HUES64 (cell line): Measurements from ENCODE around the gene TMEM52.

Experiments used
- H3K27ac ChIP-seq: 2 replicates; pipeline ENCODE4 v1.7.0; 2013; ENCODE audit warnings: low read depth, low read length, inconsistent platforms
- H3K27me3 ChIP-seq: 2 replicates; pipeline ENCODE4 v1.6.1; 2013; ENCODE audit warnings: mild to moderate bottlenecking, low read length; ENCODE audit not compliant: insufficient read depth
- H3K36me3 ChIP-seq: 2 replicates; pipeline ENCODE4 v1.6.1; 2013; ENCODE audit warnings: mild to moderate bottlenecking, low read length; ENCODE audit not compliant: insufficient read depth
- H3K4me1 ChIP-seq: 2 replicates; pipeline ENCODE4 v1.6.1; 2013; ENCODE audit warnings: mild to moderate bottlenecking, low read length, moderate library complexity; ENCODE audit not compliant: insufficient read depth
- H3K4me3 ChIP-seq: 2 replicates; pipeline ENCODE4 v1.5.1; 2013; ENCODE audit warnings: mild to moderate bottlenecking, low read length, moderate library complexity
- H3K9ac ChIP-seq: 2 replicates; pipeline ENCODE4 v1.6.1; 2013; ENCODE audit warnings: mild to moderate bottlenecking, low read depth, low read length
- H3K9me3 ChIP-seq: 2 replicates; pipeline ENCODE4 v1.6.1; 2013; ENCODE audit warnings: low read depth, low read length; ENCODE audit not compliant: insufficient read depth
- WGBS: fragments of 150-250, 120-280 bp; methylation state at CpG from one replicate; pipeline ENCODE4 v1.1.7; 2013; ENCODE audit warnings: missing lambda C conversion rate; 5-methylcytosine and 5-hydroxymethylcytosine counted together

TMEM52 gene

GRCh38 chr1:1958071-1958541 lies 39.0 kb upstream of the TMEM52 start:
- Histone ChIP-seq H3K9me3 (no peaks in the 10 kb centered on the region), H3K4me3 (no peak overlapping the region), H3K9ac (no peak overlapping the region), H3K27me3 (no peaks in the 10 kb centered on the region), H3K27ac (no peak overlapping the region), H3K36me3 (no peaks in the 10 kb centered on the region), H3K4me1 (peaks cover 14% of the 10 kb centered on the region)
- 93% methylated on average over 29 of the region's 29 CpGs for WGBS

- WGBS = 86% methylated on average over 22 of the region's 22 CpGs
- H3K9ac ChIP-seq = no peak overlapping the region
- H3K4me3 ChIP-seq = no peak overlapping the region
- no peaks in the 10 kb centered on the region for H3K27me3 ChIP-seq
- H3K36me3 ChIP-seq = no peaks in the 10 kb centered on the region
- H3K27ac ChIP-seq = no peak overlapping the region
- peaks cover 14% of the 10 kb centered on the region for H3K4me1 ChIP-seq
- no peaks in the 10 kb centered on the region for H3K9me3 ChIP-seq
Observed at GRCh38 chr1:1957533-1957961, 38.5 kb upstream of the TMEM52 start.

- peaks cover 14% of the 10 kb centered on the region for H3K4me1 ChIP-seq
- H3K4me3 ChIP-seq = no peak overlapping the region
- no peak overlapping the region for H3K9ac ChIP-seq
- 92% methylated on average over 38 of the region's 38 CpGs for WGBS
- H3K9me3 ChIP-seq = no peaks in the 10 kb centered on the region
- H3K27ac ChIP-seq = no peak overlapping the region
- no peaks in the 10 kb centered on the region for H3K36me3 ChIP-seq
- H3K27me3 ChIP-seq = no peaks in the 10 kb centered on the region
Observed at GRCh38 chr1:1956586-1957532, 37.8 kb upstream of the TMEM52 start.

- Histone ChIP-seq H3K9me3 (no peaks in the 10 kb centered on the region), H3K4me3 (no peak overlapping the region), H3K27ac (no peak overlapping the region), H3K4me1 (peaks cover 10% of the 10 kb centered on the region), H3K36me3 (no peaks in the 10 kb centered on the region), H3K27me3 (no peaks in the 10 kb centered on the region), H3K9ac (no peak overlapping the region)
- 89% methylated on average over 7 of the region's 7 CpGs for WGBS
Observed at GRCh38 chr1:1956101-1956500, 37.0 kb upstream of the TMEM52 start.

- H3K4me3 ChIP-seq = no peak overlapping the region
- H3K4me1 ChIP-seq = peaks cover 5% of the 10 kb centered on the region
- no peaks in the 10 kb centered on the region for H3K36me3 ChIP-seq
- WGBS = 70% methylated on average over 14 of the region's 14 CpGs
- no peak overlapping the region for H3K27ac ChIP-seq
- H3K27me3 ChIP-seq = no peaks in the 10 kb centered on the region
- no peak overlapping the region for H3K9ac ChIP-seq
- H3K9me3 ChIP-seq = no peaks in the 10 kb centered on the region
Observed at GRCh38 chr1:1955621-1956094, 36.6 kb upstream of the TMEM52 start.

- H3K4me3 ChIP-seq = no peak overlapping the region
- 88% methylated on average over 46 of the region's 46 CpGs for WGBS
- H3K9me3 ChIP-seq = no peaks in the 10 kb centered on the region
- H3K27me3 ChIP-seq = no peaks in the 10 kb centered on the region
- no peak overlapping the region for H3K27ac ChIP-seq
- no peaks in the 10 kb centered on the region for H3K36me3 ChIP-seq
- H3K9ac ChIP-seq = no peak overlapping the region
- H3K4me1 ChIP-seq = no peaks in the 10 kb centered on the region
Observed at GRCh38 chr1:1954831-1955441, 35.9 kb upstream of the TMEM52 start.

GRCh38 chr1:1954015-1954414 lies 34.9 kb upstream of the TMEM52 start:
- no peaks in the 10 kb centered on the region for H3K27me3 ChIP-seq
- no peaks in the 10 kb centered on the region for H3K4me1 ChIP-seq
- no peak overlapping the region for H3K9ac ChIP-seq
- H3K9me3 ChIP-seq = no peaks in the 10 kb centered on the region
- H3K27ac ChIP-seq = no peak overlapping the region
- 92% methylated on average over 9 of the region's 9 CpGs for WGBS
- no peaks in the 10 kb centered on the region for H3K36me3 ChIP-seq
- H3K4me3 ChIP-seq = no peak overlapping the region

- H3K4me1 ChIP-seq = no peaks in the 10 kb centered on the region
- no peak overlapping the region for H3K4me3 ChIP-seq
- 88% methylated on average over 5 of the region's 5 CpGs for WGBS
- no peak overlapping the region for H3K9ac ChIP-seq
- H3K27me3 ChIP-seq = no peaks in the 10 kb centered on the region
- no peaks in the 10 kb centered on the region for H3K36me3 ChIP-seq
- no peak overlapping the region for H3K27ac ChIP-seq
- no peaks in the 10 kb centered on the region for H3K9me3 ChIP-seq
Observed at GRCh38 chr1:1950940-1951339, 31.9 kb upstream of the TMEM52 start.

- H3K9me3 ChIP-seq = no peaks in the 10 kb centered on the region
- no peak overlapping the region for H3K9ac ChIP-seq
- H3K27ac ChIP-seq = no peak overlapping the region
- H3K27me3 ChIP-seq = no peaks in the 10 kb centered on the region
- H3K4me1 ChIP-seq = no peaks in the 10 kb centered on the region
- H3K36me3 ChIP-seq = no peaks in the 10 kb centered on the region
- 59% methylated on average over 1 of the region's 1 CpG for WGBS
- no peak overlapping the region for H3K4me3 ChIP-seq
Observed at GRCh38 chr1:1948783-1949182, 29.7 kb upstream of the TMEM52 start.

GRCh38 chr1:1947493-1947892 lies 28.4 kb upstream of the TMEM52 start:
- no peaks in the 10 kb centered on the region for H3K27me3 ChIP-seq
- 84% methylated on average over 14 of the region's 14 CpGs for WGBS

GRCh38 chr1:1946540-1946939 lies 27.5 kb upstream of the TMEM52 start:
- no peak overlapping the region for H3K9ac ChIP-seq
- H3K27ac ChIP-seq = no peak overlapping the region
- no peaks in the 10 kb centered on the region for H3K9me3 ChIP-seq
- H3K4me1 ChIP-seq = no peaks in the 10 kb centered on the region
- H3K36me3 ChIP-seq = no peaks in the 10 kb centered on the region
- H3K4me3 ChIP-seq = no peak overlapping the region
- 88% methylated on average over 11 of the region's 11 CpGs for WGBS
- H3K27me3 ChIP-seq = no peaks in the 10 kb centered on the region

More at GRCh38 chr1:1947493-1947892, 28.4 kb upstream of the TMEM52 start:
- H3K9ac ChIP-seq = no peak overlapping the region
- no peaks in the 10 kb centered on the region for H3K4me1 ChIP-seq
- H3K9me3 ChIP-seq = no peaks in the 10 kb centered on the region
- H3K36me3 ChIP-seq = no peaks in the 10 kb centered on the region
- no peak overlapping the region for H3K27ac ChIP-seq
- H3K4me3 ChIP-seq = no peak overlapping the region
